Measurements from ENCODE around the gene MTCL3.

Gene MTCL3

DNA sequence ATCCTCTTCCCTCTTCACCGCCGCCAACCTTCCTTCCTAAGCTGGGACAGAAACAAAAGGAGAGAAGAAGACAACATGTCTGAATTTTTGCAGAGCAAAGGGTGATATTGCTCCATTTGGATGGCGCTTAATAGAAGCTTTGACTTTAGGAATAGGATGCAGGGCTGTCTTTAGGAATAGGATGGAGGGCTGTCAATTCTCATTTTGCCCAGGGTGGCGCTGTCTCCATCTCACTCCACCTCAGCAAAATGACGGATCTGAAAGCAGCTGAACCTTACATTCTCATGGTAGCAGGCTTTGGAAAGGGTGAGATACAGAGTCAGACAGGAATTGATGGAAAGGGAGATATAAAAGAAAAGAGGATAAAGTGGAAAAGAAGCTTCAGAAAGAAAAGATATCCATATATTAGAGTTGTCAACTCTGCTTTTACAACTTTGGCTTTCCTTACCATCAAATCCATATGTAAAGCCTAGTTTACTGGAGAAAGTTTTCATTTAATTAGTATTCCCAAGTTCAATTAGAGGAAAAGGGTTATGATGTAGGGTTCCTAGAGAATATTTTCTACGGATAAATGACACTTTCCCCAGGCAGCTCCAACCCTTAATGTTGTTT lies 2.4 kb downstream of the MTCL3 start:
- Histone ChIP-seq H3K27ac (ENCODE audit: low read length) (no peak overlapping the region), H3K9me3 (ENCODE audit: control insufficient read depth, insufficient read depth, low read length) (peaks cover 5% of the 10 kb centered on the region), H3K4me1 (ENCODE audit: control insufficient read depth, insufficient read depth, low read length) (peaks cover 21% of the 10 kb centered on the region), H3K27me3 (ENCODE audit: control insufficient read depth, insufficient read depth, low read length) (peaks cover 64% of the 10 kb centered on the region), H3K4me3 (ENCODE audit: low read length) (peak overlapping the region; percentile 37), H3K36me3 (ENCODE audit: control insufficient read depth, insufficient read depth, low read length) (no peaks in the 10 kb centered on the region)
- H3K27me3 Mint-ChIP-seq (ENCODE audit: low read depth in 2 of 2) = peaks cover 49 to 75% of the 10 kb centered on the region in 2 donors
- WGBS (ENCODE audit: insufficient coverage) = 9% methylated on average over 1 of the region's 6 CpGs
- DNase-seq (peak in 1 of 2 donors; percentile 73), ATAC-seq (peak; percentile 22 to 53 (median 39))
- H3K4me3 Mint-ChIP-seq = peak overlapping the region; percentile 85
- intact Hi-C loops (cut with micrococcal nuclease) = no loop called here
- TF ChIP-seq, protein P1, sequence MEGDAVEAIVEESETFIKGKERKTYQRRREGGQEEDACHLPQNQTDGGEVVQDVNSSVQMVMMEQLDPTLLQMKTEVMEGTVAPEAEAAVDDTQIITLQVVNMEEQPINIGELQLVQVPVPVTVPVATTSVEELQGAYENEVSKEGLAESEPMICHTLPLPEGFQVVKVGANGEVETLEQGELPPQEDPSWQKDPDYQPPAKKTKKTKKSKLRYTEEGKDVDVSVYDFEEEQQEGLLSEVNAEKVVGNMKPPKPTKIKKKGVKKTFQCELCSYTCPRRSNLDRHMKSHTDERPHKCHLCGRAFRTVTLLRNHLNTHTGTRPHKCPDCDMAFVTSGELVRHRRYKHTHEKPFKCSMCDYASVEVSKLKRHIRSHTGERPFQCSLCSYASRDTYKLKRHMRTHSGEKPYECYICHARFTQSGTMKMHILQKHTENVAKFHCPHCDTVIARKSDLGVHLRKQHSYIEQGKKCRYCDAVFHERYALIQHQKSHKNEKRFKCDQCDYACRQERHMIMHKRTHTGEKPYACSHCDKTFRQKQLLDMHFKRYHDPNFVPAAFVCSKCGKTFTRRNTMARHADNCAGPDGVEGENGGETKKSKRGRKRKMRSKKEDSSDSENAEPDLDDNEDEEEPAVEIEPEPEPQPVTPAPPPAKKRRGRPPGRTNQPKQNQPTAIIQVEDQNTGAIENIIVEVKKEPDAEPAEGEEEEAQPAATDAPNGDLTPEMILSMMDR (IDR thresholded peaks at IDR 0.05) = peak; percentile 48
- peaks cover 15 to 21% of the 10 kb centered on the region in 2 donors for H3K4me1 Mint-ChIP-seq
- H3K27ac Mint-ChIP-seq = no peak overlapping the region
- H3K36me3 Mint-ChIP-seq = no peaks in the 10 kb centered on the region
- H3K9me3 Mint-ChIP-seq = peaks cover 1% of the 10 kb centered on the region in 2 donors

DNA sequence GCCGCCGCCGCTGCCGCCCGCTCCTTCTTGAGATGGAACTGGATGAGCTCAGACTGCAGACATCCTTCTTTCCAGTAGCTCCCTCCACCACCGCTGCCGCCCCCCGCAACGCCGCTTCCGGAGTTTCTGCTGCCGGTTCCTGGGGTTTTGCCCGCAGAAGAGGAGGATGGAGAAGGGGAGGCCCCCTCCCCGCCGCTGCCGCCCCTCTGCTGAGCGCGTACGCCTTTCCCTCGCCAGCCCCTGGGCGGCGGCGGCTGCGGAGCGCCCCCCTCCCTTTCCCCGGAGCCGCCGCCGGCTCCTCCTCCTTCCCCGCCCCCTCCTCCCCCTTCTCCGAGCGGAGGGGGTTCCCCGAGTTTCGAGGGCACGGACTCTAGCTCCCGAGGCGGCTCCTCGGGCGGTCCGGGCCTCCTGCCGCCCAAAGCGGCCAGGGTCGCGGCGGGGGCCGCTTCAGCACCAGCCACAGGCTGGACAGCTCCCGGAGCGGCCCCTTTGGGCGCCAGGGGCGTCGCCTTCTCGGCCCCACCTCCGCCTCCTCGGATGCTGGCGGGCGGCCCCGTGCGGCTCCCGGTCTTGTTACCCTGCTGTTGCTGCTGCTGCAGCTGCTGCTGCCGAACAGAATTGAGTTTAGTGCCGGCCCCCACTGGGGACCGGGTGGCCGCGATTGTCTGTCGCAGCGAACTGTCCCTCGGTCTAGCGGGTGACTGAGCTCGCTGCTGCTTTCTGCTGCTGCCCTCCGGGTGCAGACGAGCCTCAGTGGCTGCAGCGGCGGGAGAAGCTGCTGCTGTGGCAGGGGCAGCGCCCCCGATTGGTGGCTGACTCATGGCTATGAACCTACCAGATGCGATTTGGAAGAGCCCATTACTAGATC lies 3.1 kb downstream of the MTCL3 start:
- H3K36me3 Mint-ChIP-seq = no peaks in the 10 kb centered on the region
- Histone ChIP-seq H3K27ac (ENCODE audit: low read length) (no peak overlapping the region), H3K4me3 (ENCODE audit: low read length) (peak overlapping the region; percentile 37), H3K27me3 (ENCODE audit: control insufficient read depth, insufficient read depth, low read length) (peaks cover 58% of the 10 kb centered on the region), H3K4me1 (ENCODE audit: control insufficient read depth, insufficient read depth, low read length) (peaks cover 21% of the 10 kb centered on the region), H3K36me3 (ENCODE audit: control insufficient read depth, insufficient read depth, low read length) (no peaks in the 10 kb centered on the region), H3K9me3 (ENCODE audit: control insufficient read depth, insufficient read depth, low read length) (peaks cover 5% of the 10 kb centered on the region)
- DNase-seq (peak; percentile 43 to 82), ATAC-seq (peak; percentile 77 to 88 (median 83))
- H3K27me3 Mint-ChIP-seq (ENCODE audit: low read depth in 2 of 2) = peaks cover 43 to 68% of the 10 kb centered on the region in 2 donors
- H3K9me3 Mint-ChIP-seq = no peaks in the 10 kb centered on the region
- peaks cover 15 to 21% of the 10 kb centered on the region in 2 donors for H3K4me1 Mint-ChIP-seq
- under 1% methylated on average over 76 of the region's 76 CpGs for WGBS (ENCODE audit: insufficient coverage)
- H3K27ac Mint-ChIP-seq = no peak overlapping the region
- TF ChIP-seq, protein P1 (IDR thresholded peaks at IDR 0.05) = no peak
- intact Hi-C loops (cut with micrococcal nuclease) = no loop called here
- peak overlapping the region; percentile 85 for H3K4me3 Mint-ChIP-seq

DNA sequence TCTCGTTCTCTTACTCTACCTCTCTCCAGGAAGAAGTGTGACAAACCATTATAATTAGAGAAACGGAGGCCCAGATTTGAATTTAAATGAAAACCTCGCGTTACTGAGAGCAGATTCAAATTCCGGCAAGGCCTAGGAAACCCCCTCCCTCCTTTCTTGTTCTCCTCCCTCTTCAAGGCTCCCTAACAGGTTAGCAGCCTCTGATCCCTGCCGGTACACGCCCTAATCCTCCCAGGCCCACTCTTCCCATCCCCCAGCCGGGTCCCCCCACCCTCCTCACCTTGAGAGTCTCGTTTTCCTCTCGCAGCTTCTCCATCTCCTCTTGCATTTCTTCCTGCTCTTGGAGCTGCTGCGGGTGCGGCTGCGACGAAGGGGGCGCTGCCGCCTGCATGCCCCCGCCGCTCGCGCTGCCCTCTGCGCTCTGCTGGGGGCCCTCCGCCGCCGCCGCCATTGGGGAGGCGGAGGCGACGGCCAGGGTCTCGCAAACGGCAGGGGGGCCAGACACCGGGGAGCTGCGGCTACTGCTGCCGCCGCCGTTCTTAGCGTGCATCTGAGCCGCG lies 3.8 kb downstream of the MTCL3 start:
- peak overlapping the region; percentile 37 for H3K4me3 ChIP-seq (ENCODE audit: low read length)
- intact Hi-C loops (cut with micrococcal nuclease) = no loop called here
- no peaks in the 10 kb centered on the region for H3K36me3 Mint-ChIP-seq

More for the DNA sequence above, 3.8 kb downstream of the MTCL3 start:
- Histone ChIP-seq H3K27me3 (ENCODE audit: control insufficient read depth, insufficient read depth, low read length) (peaks cover 54% of the 10 kb centered on the region), H3K4me1 (ENCODE audit: control insufficient read depth, insufficient read depth, low read length) (peaks cover 21% of the 10 kb centered on the region), H3K27ac (ENCODE audit: low read length) (no peak overlapping the region), H3K9me3 (ENCODE audit: control insufficient read depth, insufficient read depth, low read length) (peaks cover 5% of the 10 kb centered on the region), H3K36me3 (ENCODE audit: control insufficient read depth, insufficient read depth, low read length) (no peaks in the 10 kb centered on the region)
- under 1% methylated on average over 38 of the region's 38 CpGs for WGBS (ENCODE audit: insufficient coverage)
- Mint-ChIP-seq H3K4me1 (peaks cover 15 to 21% of the 10 kb centered on the region in 2 donors), H3K4me3 (peak overlapping the region; percentile 77), H3K27ac (no peak overlapping the region), H3K27me3 (ENCODE audit: low read depth in 2 of 2) (peaks cover 43 to 74% of the 10 kb centered on the region in 2 donors), H3K9me3 (no peaks in the 10 kb centered on the region)
- TF ChIP-seq, protein P1 (IDR thresholded peaks at IDR 0.05) = no peak
- DNase-seq (peak in 1 of 2 donors; percentile 61), ATAC-seq (peak in 1 of 3 donors; percentile 16)
